ENCODE data around the gene FMN1.
"Not testable (repeated sequence)": the region's sequence is repeated elsewhere in the genome, so short reads cannot be mapped to it uniquely, and the experiment has no call there.

The FMN1 gene

DNA sequence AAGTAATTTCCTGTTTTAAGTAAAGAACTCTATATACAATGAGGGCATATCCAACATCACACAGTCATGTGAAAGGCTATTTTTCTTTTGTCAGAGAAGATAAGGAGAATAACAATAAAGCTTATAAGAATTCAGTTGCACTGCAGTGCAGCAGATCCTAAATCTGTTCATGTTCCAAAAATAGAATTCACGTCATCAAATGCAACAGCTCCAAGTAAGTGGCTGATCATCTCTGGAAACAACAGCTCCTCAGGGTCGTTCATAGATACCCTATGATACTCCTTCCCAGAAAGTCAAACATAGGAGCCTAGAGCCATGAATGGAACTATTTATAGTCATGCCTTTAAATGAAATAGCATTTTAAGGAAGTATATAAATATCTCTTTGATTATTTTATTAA lies 100.2 kb downstream of the FMN1 start:
- DNase-seq (ENCODE audit: low read depth in 2 of 2), result no peak

DNA sequence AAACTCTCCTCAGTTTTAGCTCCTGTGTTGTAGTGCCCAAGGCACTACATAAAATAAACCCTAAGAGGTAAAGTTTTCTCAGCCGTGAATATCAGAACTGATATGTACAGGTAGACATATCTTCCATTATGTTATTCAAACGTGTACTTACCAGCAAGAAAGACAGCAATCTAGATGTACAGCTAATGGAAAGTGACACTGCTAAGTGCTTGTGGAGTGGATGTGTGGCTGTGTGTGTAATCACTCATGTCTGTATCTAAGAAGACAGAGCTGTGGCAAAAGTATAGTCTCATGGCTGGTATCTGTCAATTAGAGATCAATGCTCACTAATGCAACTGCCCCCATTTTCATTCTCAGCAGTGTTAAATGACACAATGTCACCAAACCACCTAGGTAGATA lies 101.3 kb downstream of the FMN1 start:
- no peak for DNase-seq (ENCODE audit: low read depth in 2 of 2)

DNA sequence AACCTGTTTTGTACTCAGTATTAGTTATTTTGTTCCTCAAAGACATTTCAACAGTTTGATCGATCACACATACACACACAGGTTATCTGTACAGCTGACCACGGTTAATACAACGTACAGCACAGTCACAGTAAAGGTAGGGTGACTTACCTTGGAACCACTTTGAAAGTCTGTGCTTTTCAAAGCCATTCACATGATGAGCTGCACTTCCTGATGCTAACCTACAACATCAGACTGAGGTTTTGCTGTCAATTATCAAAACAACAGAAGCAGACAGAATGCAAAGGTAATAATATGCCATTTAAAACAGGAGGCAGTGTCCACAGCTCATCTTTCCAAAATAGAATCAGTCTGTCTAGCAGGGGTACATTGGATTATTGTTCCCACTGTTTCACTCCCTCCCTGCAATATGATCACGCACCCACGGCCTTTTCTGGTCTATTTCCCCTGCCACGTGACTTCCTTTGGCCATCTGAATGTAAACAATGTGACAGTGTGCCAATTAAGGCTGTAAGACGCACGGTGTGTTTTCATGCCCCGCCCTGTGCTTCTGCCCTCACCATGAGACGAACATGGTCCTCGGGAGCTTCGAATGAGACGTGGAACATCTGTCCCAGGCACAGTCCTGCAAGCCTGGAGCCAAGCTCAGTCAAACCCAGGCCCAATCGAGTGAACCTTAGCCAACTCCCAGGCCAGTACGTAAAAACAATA lies 102.4 kb downstream of the FMN1 start:
- DNase-seq (ENCODE audit: low read depth in 2 of 2), result no peak

DNA sequence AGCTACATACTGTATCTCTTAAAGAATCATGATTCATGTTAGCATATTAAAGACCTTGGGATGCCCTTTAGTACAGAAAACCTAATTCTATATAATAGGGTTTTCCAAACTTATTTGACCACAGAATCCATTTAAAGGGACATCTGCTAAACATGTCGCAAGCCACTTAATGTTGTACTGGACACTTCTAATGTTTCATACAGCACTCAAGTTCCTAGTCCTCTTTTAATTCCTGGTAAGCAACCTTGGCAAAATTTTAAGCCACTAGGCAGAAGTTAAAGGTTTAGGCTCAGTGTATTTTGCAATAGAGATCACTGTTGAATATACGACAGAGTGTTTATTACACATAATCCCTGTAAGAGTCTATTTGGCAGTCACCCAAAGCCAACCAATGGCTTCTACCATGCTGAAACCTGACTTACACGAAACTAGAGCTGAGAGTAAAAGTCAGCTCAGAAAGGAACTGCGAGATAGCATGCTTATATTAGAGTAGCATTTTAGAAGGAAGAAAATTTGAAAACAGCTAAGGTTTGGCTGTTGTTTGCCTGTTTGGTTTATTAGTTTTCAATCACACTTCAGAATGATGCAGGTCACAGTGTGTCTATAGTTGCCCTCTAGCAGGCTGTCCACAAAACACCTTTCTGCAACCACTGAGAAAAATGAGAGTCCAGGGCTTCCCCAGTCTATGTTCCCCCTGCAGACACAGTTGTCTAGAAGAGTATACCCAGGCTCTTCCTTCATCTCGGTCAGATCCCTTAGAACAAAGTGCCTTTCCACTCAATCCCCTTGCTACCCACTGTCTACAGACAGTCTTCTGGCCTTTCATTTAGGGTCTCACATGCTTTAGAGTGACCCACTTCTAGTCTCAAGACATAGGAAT lies 104.4 kb downstream of the FMN1 start:
- no peak for DNase-seq (ENCODE audit: low read depth in 2 of 2)

DNA sequence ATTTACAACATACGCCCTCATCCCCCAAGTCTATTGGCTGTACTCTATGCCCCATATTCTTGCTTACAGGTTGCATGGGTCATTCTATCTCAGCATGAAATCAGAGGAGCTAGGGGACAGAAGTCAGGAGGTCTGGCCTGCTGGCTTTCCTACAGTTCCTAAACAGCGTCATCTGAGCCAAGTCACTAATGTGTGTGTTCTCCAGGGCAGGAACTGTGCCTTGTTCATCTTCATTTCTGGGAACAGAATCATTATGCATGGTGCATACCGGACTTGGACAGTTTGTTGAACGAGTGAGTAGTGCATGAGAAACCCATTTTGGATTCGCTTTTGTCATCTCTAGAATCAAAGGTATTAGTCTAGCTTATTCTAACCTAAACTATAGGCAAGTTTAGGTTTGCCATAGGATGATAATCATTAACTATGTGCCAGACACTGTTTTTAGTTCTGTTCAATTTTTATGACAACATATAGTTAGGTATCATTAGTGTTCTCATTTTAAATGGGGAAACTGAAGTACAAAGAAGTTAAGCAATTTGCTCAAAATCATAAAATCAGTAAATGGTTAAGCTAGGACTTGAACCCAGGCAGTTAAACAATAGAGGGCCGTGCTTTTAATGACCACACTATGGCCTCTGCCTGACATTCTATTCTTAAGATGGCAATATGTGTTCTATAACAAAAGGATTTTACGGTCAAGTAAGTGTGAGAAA lies 105.2 kb downstream of the FMN1 start:
- DNase-seq (ENCODE audit: low read depth in 2 of 2), result no peak

DNA sequence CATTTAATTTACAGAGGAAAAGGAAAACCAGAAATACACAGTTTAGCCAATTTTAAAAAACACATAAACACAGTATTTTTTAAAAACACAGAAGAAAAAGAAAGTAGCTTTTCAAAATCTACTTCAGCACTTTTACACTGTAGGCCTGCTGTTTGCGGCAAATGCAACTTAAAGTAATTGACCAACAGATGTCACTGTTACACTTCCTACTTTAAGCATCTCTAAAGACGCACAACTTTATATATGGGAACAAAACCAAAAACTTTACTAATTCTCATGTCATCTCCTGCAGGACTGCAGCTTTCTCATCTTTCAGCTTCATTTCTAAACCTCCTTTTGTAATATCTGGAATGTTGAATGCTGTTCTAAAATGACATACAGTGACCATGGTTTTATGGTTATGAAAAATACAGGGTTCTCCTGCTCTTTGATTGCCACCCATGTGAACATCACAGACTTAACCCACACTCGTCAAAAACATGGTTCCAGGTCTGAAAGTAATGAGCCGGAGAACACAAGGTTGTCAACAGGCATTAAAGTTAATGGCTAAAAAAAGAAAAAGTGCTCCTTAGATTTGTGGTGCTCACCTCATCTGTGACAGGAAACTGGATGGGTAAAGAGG lies 107.9 kb downstream of the FMN1 start:
- DNase-seq (ENCODE audit: low read depth in 2 of 2), result no peak

DNA sequence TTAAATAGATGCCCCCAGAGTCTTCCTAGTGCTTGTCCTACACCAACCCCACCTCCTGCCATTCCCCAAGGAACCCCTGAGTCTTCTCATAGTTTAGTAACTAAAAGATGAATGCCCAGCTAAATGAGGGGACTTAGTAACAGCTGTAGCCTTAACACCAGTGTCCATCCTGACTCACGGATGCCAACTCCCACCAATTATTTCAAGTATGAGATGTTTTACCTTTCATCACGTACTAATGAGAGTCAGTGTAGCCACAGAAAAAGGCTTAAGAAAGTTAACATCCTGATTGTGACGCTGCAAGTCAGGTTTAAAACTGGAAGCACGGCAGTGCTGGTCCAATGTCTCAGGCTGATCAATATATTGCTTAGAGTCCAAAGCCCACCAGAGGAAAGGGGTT lies 109.9 kb downstream of the FMN1 start:
- no peak for DNase-seq (ENCODE audit: low read depth in 2 of 2)

DNA sequence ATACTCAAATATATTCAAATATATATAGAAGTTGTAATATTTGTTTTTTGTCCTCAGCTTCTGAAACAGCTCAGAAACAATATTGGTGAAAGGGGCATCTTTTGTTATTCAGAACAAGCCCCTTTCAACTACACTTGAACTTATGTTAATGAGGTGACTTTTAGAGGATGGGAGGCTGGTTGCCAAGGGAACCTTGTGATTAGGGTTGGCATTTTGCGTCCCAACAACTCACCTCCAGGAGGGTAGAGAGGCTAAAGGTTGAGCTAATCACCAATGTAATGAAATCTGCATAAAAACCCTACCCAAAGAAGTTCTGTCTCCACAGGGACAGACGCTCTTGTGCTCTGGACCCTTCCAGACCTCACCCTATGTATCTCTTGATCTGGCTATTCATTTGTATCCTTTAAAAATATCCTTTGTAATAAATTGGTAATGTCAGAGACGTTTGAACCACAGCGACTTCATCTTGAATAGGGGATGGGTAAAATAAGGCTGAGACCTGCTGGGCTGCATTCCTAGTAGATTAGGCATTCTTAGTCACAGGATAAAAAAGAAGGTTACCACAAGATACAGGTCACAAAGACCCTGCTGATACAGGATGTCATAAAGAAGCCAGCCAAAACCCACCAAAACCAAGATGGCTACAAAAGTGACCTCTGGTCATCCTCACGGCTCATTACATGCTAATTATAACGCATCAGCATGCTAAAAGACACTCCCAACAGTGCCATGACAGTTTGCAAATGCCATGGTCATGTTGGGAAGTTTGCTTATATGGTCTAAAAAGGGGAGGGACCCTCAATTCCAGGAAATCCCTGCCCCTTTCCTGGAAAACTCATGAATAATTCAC lies 111.1 kb downstream of the FMN1 start:
- DNase-seq (ENCODE audit: low read depth in 2 of 2), result no peak

DNA sequence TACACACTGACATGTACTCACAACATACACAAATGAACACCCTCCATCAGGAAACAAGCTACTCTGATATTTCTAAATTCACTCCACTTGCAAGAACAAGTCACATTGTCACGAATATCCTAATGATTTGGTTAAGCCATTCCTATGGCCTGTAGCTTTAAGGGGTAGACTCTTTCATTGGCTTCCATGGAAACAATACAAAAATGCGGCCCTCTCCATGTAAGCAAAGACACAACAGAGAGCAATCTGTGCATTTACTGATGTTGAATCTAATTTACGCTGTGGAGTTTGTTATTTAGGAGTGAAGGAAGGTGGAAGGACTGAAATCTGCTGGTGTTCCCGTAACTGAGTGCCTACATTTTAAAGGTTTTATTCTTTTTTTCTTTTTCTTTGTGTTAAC lies 114.5 kb downstream of the FMN1 start:
- DNase-seq (ENCODE audit: low read depth in 2 of 2), result no peak

DNA sequence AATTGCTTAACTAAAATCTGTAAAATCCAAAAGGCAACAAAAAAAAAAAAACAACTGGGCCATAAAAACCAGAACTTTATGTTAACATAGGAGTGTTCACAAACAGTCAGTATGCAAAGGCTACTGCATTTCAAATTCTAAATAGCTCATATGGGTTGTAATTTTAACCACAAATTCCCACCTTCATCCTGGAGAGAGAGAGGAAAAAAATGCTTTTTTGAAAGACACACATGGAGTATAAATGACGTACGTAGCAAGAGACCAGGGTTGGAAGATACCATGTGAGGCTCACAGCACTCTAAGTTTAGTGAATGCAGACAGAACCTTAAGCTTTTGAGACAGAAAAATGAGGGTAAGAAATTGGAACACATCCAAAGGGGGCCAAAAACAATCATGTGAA lies 115.9 kb downstream of the FMN1 start:
- no peak for DNase-seq (ENCODE audit: low read depth in 2 of 2)

DNA sequence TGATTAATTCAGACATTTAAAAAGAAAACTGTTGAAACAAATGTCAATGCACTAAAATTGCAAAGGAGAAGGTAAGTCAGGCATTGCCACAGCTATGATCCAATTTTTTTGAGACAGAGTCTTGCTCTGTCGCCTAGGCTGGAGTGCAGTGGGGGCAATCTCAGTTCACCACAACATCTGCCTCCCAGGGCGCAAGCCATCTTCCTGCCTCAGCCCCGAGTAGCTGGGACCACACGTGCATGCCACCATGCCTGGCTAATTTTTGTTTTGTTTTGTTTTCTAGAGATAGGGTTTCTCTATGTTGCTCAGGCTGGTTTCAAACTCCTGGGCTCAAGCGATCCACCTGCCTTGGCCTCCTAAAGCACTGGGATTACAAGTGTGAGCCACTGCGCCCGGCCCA lies 117.6 kb downstream of the FMN1 start:
- no peak for DNase-seq (ENCODE audit: low read depth in 2 of 2)

DNA sequence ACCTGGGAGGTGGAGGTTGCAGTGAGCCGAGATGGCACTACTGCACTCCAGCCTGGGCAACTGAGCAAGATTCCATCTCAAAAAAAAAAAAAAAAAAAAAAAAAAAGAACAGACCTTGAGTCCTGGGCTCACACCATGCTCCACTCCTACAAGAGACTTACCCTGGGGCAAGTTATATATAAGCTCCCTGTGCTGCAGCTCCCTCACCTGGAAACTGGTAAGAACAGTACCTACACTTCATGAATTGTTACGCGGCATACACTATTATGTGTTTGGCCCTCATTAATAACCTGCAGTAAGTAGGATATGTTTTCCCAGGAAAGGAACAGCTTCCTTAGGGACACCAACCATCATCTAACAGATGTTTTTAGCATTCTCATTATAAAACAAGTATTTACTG lies 119.6 kb downstream of the FMN1 start:
- DNase-seq (ENCODE audit: low read depth in 2 of 2), result no peak

DNA sequence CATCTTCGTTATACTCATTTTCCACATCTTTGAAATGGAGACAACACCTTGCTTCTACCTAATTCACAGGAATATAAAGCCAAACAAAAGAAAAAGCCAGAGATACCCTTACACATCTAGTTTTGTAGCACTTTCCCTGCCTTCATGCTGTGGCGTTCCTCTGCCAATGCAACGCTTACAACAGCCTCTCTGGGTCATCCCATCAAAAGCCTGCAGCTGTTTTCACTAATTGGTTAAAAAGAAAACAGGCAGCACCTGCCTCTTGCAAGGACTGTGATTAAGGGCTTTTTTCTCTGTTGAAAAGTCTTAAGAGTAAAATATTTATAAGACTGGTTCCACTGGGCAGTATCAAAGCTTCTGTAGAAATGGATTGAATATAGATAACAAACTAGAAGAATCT lies 120.3 kb downstream of the FMN1 start:
- DNase-seq (ENCODE audit: low read depth in 2 of 2), result no peak

DNA sequence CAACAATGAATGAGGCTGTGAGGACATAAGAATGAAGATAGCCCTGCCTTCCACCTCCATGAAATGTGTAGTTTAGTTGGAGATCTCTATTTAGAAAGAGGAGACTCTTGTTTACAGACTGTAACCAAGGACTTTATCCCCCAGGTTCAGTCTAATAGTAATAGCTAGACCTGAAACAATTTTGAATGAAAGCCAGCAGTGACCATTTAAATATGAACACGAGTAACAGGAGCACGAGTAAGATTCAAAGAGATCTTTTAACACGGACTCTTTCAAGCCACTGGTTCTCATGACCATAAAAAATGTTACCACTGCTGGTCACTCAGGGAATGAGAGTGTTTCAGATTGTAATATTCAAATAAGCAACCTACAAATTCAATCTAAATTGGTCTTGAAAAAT lies 123.1 kb downstream of the FMN1 start:
- DNase-seq (ENCODE audit: low read depth in 2 of 2), result no peak

DNA sequence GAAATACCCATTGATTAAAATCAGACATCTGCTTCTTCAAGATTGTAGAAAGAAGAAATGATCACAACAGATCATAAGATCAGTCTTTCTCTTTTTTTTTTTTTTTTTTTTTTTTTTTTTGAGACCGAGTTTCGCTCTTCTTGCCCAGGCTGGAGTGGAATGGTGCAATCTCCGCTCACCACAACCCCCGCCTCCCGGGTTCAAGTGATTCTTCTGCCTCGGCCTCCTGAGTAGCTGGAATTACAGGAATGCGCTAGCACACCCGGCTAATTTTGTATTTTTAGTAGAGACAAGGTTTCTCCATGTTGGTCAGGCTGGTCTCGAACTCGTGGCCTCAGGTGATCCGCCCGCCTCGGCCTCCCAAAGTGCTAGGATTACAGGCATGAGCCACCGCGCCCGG lies 124.6 kb downstream of the FMN1 start:
- not testable (repeated sequence) for DNase-seq (ENCODE audit: low read depth in 2 of 2)

DNA sequence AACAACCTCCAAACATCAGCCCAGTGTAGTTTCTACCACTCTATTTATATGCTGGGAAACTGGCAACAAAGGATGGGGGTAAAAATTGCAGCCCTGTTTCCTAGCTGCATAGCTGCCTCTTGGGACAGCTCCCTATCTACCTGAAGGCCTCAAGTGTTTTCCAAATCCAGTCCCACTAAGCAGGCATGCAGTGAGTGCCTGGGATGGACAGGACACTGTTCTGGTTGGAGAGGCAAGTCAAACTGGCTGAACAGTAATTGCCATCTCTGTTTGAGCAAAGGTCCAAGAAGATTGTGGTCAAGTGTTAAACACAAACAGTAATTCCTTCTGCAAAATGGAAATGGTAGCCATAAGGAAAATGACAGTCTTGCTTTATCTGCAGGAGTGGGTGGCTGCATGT lies 125.4 kb downstream of the FMN1 start:
- no peak for DNase-seq (ENCODE audit: low read depth in 2 of 2)

DNA sequence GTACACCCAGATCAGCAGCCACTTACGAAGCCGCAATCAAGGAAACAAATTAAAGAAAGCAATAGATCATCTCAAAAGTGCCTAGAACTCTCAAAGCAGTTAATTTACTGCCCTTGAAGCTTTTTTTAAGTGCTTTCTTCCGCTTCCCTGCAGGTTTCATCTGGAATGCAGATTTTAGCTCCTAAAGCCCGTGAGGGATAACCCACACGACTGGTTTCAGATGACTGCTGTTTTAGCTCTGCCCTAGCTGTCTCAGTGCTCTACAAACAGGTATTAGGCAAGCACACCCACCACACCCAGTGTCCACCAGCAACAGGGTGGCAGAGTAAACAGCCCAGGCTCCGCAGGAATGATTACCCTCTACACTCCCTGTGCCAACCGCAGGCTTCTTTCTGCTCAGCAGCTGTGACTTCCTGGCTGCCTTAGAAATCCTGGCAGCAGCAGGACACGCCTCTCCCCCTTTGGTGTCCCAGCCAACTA lies 126.0 kb downstream of the FMN1 start:
- DNase-seq (ENCODE audit: low read depth in 2 of 2), result no peak

DNA sequence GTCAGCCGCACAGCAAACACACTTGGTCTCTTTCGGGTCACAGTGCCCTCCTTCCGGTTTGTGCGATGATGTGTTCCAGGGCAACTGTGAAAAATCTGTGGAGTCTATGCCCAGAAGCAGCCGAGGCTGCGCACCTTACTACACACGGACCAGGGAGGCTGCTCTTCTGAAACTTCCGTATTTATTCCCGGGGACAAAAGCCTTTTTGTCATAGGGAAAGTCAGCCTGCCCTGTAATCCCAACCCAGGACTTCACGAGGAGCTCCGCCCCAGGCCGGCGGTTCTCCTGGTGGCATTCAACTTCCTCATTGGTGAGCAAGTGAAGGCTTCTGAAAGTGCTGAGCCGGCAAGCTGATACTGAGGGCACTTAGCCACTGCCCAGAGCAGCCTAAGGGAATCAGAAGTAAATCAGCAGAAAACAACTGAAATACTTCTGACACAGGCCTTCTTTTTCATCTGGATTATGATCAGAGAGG lies 126.5 kb downstream of the FMN1 start:
- DNase-seq (ENCODE audit: low read depth in 2 of 2), result no peak

DNA sequence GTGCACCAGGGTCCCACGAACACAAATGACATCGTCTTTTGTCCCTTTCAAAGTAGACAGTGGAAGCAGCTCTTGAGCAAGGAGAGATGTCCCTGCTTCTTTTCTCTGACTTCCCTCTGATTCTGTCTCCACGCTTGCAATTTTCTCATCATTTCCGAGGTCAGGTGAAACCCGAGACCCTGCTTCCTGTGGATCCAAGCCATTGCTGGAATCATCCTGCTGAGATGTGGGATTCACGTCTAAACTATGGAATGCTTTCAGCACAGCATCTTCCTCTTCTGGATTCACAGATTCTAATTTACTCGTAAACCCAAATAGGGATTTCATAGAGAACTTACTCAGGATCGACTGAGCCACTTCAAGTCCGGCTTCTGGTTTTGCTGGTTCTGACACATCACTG lies 127.1 kb downstream of the FMN1 start:
- no peak for DNase-seq (ENCODE audit: low read depth in 2 of 2)

DNA sequence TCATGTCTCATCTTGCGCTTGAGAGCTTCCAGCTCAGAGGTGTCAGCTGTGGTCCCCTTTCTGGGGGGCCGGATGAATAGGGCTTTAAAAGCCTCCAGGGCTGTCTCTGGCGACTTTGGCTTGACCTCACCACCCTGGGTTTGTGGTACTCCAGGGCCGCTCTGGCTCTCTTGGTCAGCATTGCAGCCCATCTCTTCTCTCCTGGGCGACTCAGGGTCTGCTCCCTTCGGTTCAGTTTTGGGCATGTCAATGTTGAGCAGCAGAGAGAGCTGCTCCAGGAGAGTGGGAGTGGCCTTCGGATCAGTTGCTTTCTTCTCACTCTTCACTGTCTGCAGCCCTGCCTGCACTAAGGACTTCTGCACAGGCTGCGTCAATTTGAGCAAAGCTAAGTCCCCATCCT lies 127.9 kb downstream of the FMN1 start:
- DNase-seq (ENCODE audit: low read depth in 2 of 2), result no peak

DNA sequence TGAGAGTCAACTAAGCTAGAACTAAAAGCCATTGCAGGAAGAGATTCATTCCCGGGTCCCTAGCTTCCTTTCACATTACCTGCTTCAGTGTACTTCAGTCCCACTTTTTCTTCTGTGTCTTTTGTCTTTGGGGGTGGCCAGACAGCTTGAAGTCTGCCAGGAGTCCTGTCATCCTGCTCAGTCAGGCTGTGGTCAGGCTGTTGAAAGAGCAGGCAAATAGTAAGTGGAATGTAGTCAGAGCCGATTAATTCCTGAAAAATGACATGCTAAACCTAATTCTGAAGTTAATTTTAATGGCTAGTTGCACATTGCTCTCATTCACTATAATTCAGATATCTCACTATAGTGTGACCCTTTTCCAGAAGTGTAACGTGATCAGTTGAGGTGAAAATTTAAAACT lies 129.6 kb downstream of the FMN1 start:
- no peak for DNase-seq (ENCODE audit: low read depth in 2 of 2)

Data from stimulated activated CD4-positive, alpha-beta T cell treated with anti-CD3 and anti-CD28 coated beads, Interleukin-12 subunit alpha, Interleukin-12 subunit beta, amount 100 ng/mL, for 24 hours (primary cell).